Caco-2 (cell line): ENCODE data around the gene BTAF1. TPM values are rescaled to one million over a fixed set of nuclear protein-coding genes. Genes with fewer than 3 reads are reported as not detected.

ENCODE experiments used
- BruUV-seq: library from RNA; stranded (reverse); fragments of 400-500 nt; replicated peaks from 2 replicates; lab custom pipeline; 2021; lab: Mats Ljungman, UMichigan
- CTCF ChIA-PET: fragments of 300-600 bp; sonication (Branson Sonifier 250); formaldehyde crosslinking; loops from one replicate; lab custom pipeline; 2022; ENCODE audit warnings: antibody characterized with exemption; lab: Charles Lee
- POLR2A ChIA-PET: fragments of 300-600 bp; sonication (Branson Sonifier 250); formaldehyde crosslinking; loops from one replicate; lab custom pipeline; 2022; ENCODE audit warnings: antibody characterized with exemption; lab: Charles Lee
- DNase-seq, 2 experiments: peaks; one replicate each; pipeline versions ENCODE4 v3.0.0 to v3.0.0-alpha.2; 2020 to 2022
- H3K27me3 ChIP-seq: replicated peaks from 2 replicates; pipeline ENCODE4 v1.6.0; 2011; ENCODE audit warnings: low read length; ENCODE audit not compliant: control insufficient read depth, insufficient read depth
- H3K36me3 ChIP-seq: 2 replicates; pipeline ENCODE4 v1.5.1; 2011; ENCODE audit warnings: low read length; ENCODE audit not compliant: control insufficient read depth, insufficient read depth
- H3K4me1 ChIP-seq: fragments of 250-450 bp; sonication (Bioruptor Pico); 2 replicates; pipeline ENCODE4 v1.5.1; 2020; ENCODE audit warnings: mild to moderate bottlenecking
- H3K4me3 ChIP-seq: 2 replicates; pipeline ENCODE4 v1.5.1; 2011; ENCODE audit warnings: low read depth, mild to moderate bottlenecking, control low read depth, low read length
- H3K9me3 ChIP-seq: fragments of 250-450 bp; sonication (Bioruptor Pico); 2 replicates; pipeline ENCODE4 v1.5.1; 2020; ENCODE audit warnings: mild to moderate bottlenecking, moderate library complexity
- H3K27ac Mint-ChIP-seq: one replicate; pipeline ENCODE4 v1.8.0; 2022; ENCODE audit warnings: mixed read lengths; ENCODE audit not compliant: unreplicated experiment
- H3K27me3 Mint-ChIP-seq: one replicate; pipeline ENCODE4 v1.8.0; 2022; ENCODE audit warnings: mixed read lengths; ENCODE audit not compliant: insufficient read depth, unreplicated experiment
- H3K36me3 Mint-ChIP-seq: one replicate; pipeline ENCODE4 v1.8.0; 2022; ENCODE audit warnings: mild to moderate bottlenecking, mixed read lengths; ENCODE audit not compliant: insufficient read depth, unreplicated experiment
- H3K4me1 Mint-ChIP-seq: one replicate; pipeline ENCODE4 v1.8.0; 2022; ENCODE audit warnings: low read depth, mixed read lengths; ENCODE audit not compliant: unreplicated experiment
- H3K4me3 Mint-ChIP-seq: one replicate; pipeline ENCODE4 v1.8.0; 2022; ENCODE audit warnings: mild to moderate bottlenecking, moderate library complexity, mixed read lengths; ENCODE audit not compliant: unreplicated experiment
- H3K9me3 Mint-ChIP-seq: one replicate; pipeline ENCODE4 v1.8.0; 2022; ENCODE audit warnings: mixed read lengths; ENCODE audit not compliant: unreplicated experiment
- intact Hi-C: fragments of 100-400 bp; cut with micrococcal nuclease; formaldehyde crosslinking; loops from one replicate; pipeline ENCODE4 v1.10.0; 2022; ENCODE audit not compliant: unreplicated experiment
- total RNA-seq: library from RNA; stranded (reverse); gene quantifications from 2 replicates; pipeline ENCODE4 v1.2.3, GENCODE V29; 2022
- TF ChIP-seq, protein P1 (sequence below), 2 experiments: fragments of 200-600 bp in 1 of 2; IDR thresholded peaks; 1 replicate in 1 of 2; 2 replicates in 1 of 2; pipeline versions ENCODE4 v1.5.1 to v1.8.0; 2011 to 2022; ENCODE audit warnings: antibody characterized with exemption in 1 of 2, control low read depth in 1 of 2, inconsistent platforms in 1 of 2, low read depth in 1 of 2, low read length in 1 of 2, mild to moderate bottlenecking in 1 of 2, moderate library complexity in 1 of 2; ENCODE audit not compliant: insufficient read depth in 1 of 2, severe bottlenecking in 1 of 2, unreplicated experiment in 1 of 2

The BTAF1 gene
- total RNA-seq, 1 experiment from 2014 or later = 49.7 TPM

DNA sequence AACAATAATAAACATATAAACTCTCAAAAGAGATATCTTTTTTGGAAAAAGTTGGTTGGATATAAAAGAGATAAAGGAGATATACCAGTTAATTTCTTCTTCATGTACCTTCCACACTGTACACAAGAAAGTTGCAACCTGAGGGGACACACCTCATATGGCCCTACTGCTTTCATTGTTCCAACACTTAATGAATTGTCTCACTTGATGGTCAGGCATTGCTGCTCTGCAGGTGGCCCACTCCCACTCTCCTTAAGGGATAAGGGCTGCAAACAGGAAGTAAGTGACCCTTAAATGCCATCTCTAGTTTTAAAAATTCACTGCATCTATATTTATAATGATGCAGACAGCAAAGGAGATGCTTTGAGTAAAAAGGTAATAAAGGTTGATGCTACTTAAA, 152.3 kb downstream of the BTAF1 start:
- Mint-ChIP-seq H3K27ac (no peak overlapping the region), H3K4me1 (peaks cover 17% of the 10 kb centered on the region), H3K4me3 (no peak overlapping the region), H3K27me3 (no peaks in the 10 kb centered on the region), H3K9me3 (no peaks in the 10 kb centered on the region), H3K36me3 (peaks cover 8% of the 10 kb centered on the region)
- TF ChIP-seq, protein P1, sequence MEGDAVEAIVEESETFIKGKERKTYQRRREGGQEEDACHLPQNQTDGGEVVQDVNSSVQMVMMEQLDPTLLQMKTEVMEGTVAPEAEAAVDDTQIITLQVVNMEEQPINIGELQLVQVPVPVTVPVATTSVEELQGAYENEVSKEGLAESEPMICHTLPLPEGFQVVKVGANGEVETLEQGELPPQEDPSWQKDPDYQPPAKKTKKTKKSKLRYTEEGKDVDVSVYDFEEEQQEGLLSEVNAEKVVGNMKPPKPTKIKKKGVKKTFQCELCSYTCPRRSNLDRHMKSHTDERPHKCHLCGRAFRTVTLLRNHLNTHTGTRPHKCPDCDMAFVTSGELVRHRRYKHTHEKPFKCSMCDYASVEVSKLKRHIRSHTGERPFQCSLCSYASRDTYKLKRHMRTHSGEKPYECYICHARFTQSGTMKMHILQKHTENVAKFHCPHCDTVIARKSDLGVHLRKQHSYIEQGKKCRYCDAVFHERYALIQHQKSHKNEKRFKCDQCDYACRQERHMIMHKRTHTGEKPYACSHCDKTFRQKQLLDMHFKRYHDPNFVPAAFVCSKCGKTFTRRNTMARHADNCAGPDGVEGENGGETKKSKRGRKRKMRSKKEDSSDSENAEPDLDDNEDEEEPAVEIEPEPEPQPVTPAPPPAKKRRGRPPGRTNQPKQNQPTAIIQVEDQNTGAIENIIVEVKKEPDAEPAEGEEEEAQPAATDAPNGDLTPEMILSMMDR (IDR thresholded peaks at IDR 0.05; ENCODE audit: insufficient read depth in 1 of 2, low read depth in 1 of 2, low read length in 1 of 2, severe bottlenecking in 1 of 2, unreplicated experiment in 1 of 2) = no peak
- H3K27me3 ChIP-seq = no peaks in the 10 kb centered on the region
- ChIA-PET CTCF (no interaction called here), POLR2A (no interaction called here)
- H3K9me3 ChIP-seq = no peaks in the 10 kb centered on the region
- intact Hi-C loops = no loop called here
- H3K4me1 ChIP-seq = peaks cover 9% of the 10 kb centered on the region; the same call in 1 of the 2 replicates
- H3K4me3 ChIP-seq = no peak overlapping the region
- no TSS peak for BruUV-seq
- H3K36me3 ChIP-seq = no peaks in the 10 kb centered on the region
- no peak for DNase-seq

DNA sequence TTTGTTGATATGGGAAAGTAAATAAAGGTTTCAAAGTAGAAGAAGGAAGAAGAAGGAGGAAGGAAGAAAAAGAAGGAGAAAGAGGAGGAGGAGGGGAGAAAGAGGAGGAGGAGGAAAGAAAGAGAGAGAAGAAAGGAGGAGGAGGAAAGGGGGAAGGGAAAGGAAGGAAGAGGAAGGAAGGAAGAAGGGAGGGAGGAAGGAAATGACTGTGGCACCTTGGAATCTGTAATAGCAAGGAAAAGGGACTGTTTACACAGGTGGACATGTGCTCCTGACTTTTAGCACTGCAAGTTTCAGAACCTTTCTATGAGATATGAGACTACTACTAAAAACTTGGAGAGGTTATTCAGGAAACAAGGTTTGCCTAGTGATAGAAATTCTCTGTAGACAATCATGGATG, 153.2 kb downstream of the BTAF1 start:
- H3K27me3 Mint-ChIP-seq = no peaks in the 10 kb centered on the region
- H3K27ac Mint-ChIP-seq = peak overlapping the region; percentile 2
- Histone ChIP-seq H3K4me1 (peaks cover 9% of the 10 kb centered on the region; the same call in 1 of the 2 replicates), H3K36me3 (no peaks in the 10 kb centered on the region), H3K4me3 (no peak overlapping the region), H3K9me3 (no peaks in the 10 kb centered on the region), H3K27me3 (no peaks in the 10 kb centered on the region)
- POLR2A ChIA-PET = no interaction called here
- CTCF ChIA-PET = no interaction called here
- TF ChIP-seq, protein P1 (IDR thresholded peaks at IDR 0.05; ENCODE audit: insufficient read depth in 1 of 2, low read depth in 1 of 2, low read length in 1 of 2, severe bottlenecking in 1 of 2, unreplicated experiment in 1 of 2) = no peak
- H3K4me3 Mint-ChIP-seq = no peak overlapping the region
- H3K4me1 Mint-ChIP-seq = peaks cover 17% of the 10 kb centered on the region
- no peaks in the 10 kb centered on the region for H3K9me3 Mint-ChIP-seq
- DNase-seq = no peak
- no TSS peak for BruUV-seq
- intact Hi-C loops = no loop called here
- H3K36me3 Mint-ChIP-seq = peaks cover 12% of the 10 kb centered on the region

DNA sequence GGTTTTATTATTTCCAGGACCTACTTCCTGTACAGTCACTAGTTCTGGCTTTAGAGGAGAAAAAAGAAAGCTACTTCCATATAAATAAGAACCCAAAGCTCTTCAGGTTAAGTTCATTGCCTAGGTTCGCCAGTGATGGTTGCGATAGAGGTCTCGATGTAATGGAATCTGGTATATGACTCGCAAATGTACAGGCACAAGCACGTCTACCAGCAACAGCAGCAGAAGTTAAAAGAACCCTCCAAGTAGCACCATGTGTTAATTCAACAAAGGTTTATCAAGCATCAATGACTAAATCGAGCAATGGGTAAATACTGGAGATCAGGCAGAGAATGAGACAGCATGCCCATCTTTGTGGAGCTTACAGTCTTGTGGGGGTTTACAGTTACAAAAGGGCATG, 155.4 kb downstream of the BTAF1 start:
- Mint-ChIP-seq H3K36me3 (peaks cover 12% of the 10 kb centered on the region), H3K27me3 (no peaks in the 10 kb centered on the region), H3K27ac (no peak overlapping the region), H3K9me3 (no peaks in the 10 kb centered on the region), H3K4me3 (no peak overlapping the region), H3K4me1 (peaks cover 17% of the 10 kb centered on the region)
- Histone ChIP-seq H3K4me1 (peaks cover 13% of the 10 kb centered on the region; the same call in 1 of the 2 replicates), H3K36me3 (no peaks in the 10 kb centered on the region), H3K4me3 (no peak overlapping the region), H3K9me3 (no peaks in the 10 kb centered on the region), H3K27me3 (no peaks in the 10 kb centered on the region)
- ChIA-PET POLR2A (no interaction called here), CTCF (no interaction called here)
- DNase-seq = no peak
- no TSS peak for BruUV-seq
- intact Hi-C loops = no loop called here
- TF ChIP-seq, protein P1 (IDR thresholded peaks at IDR 0.05; ENCODE audit: insufficient read depth in 1 of 2, low read depth in 1 of 2, low read length in 1 of 2, severe bottlenecking in 1 of 2, unreplicated experiment in 1 of 2) = no peak

Other genes with a start within 250 kb of the BTAF1 start
- 46.7 and 48.5 TPM in 2 replicates for gene TNKS2, start 125.3 kb upstream of the BTAF1 start, total RNA-seq
- gene FGFBP3, start 14.3 kb upstream of the BTAF1 start, total RNA-seq = 3.3 and 3.6 TPM in 2 replicates